Hindlimb muscle (tissue), 1 donor: ENCODE results near the gene FSIP1. TPM values are rescaled to one million over a fixed set of nuclear protein-coding genes. Genes with fewer than 3 reads are reported as not detected.

Source experiments
- DNase-seq: peaks from one replicate; pipeline ENCODE4 v3.0.0-alpha.2; 2013
- polyA plus RNA-seq: library from polyadenylated mRNA; unstranded; fragments of 120-200 nt; gene quantifications from one replicate; pipeline ENCODE4 v1.2.1, GENCODE V29; 2013; ENCODE audit not compliant: insufficient read length

FSIP1 gene
- polyA plus RNA-seq, 1 donor, result 0.94 TPM

- no peak for DNase-seq
These were observed 189.5 kb downstream of the FSIP1 start for GRCh38 chr15:39593071-39593655.

GRCh38 chr15:39592500-39592899, 190.1 kb downstream of the FSIP1 start:
- DNase-seq, result no peak

- DNase-seq, result no peak
These were observed 190.7 kb downstream of the FSIP1 start for GRCh38 chr15:39591896-39592315.

GRCh38 chr15:39591141-39591895, 191.3 kb downstream of the FSIP1 start:
- no peak for DNase-seq

GRCh38 chr15:39589815-39590644, 192.6 kb downstream of the FSIP1 start:
- no peak for DNase-seq

GRCh38 chr15:39589193-39589814, 193.3 kb downstream of the FSIP1 start:
- no peak for DNase-seq

GRCh38 chr15:39588531-39589192, 194.0 kb downstream of the FSIP1 start:
- no peak for DNase-seq

- no peak for DNase-seq
These were observed 194.7 kb downstream of the FSIP1 start for GRCh38 chr15:39587731-39588530.

- DNase-seq, result no peak
These were observed 195.4 kb downstream of the FSIP1 start for GRCh38 chr15:39587096-39587721.

GRCh38 chr15:39586387-39587095, 196.1 kb downstream of the FSIP1 start:
- no peak for DNase-seq

GRCh38 chr15:39585871-39586301, 196.8 kb downstream of the FSIP1 start:
- no peak for DNase-seq

- no peak for DNase-seq
These were observed 197.2 kb downstream of the FSIP1 start for GRCh38 chr15:39585389-39585841.

GRCh38 chr15:39584662-39585388, 197.8 kb downstream of the FSIP1 start:
- DNase-seq, result no peak

GRCh38 chr15:39584266-39584659, 198.4 kb downstream of the FSIP1 start:
- no peak for DNase-seq

GRCh38 chr15:39583596-39584265, 198.9 kb downstream of the FSIP1 start:
- no peak for DNase-seq

- no peak for DNase-seq
These were observed 199.6 kb downstream of the FSIP1 start for GRCh38 chr15:39582977-39583595.

GRCh38 chr15:39582286-39582976, 200.2 kb downstream of the FSIP1 start:
- DNase-seq, result no peak

- DNase-seq, result no peak
These were observed 200.8 kb downstream of the FSIP1 start for GRCh38 chr15:39581793-39582285.
